Gastroesophageal sphincter (tissue), 3 donors: ENCODE data around the gene KLF15.

Source experiments
- CTCF ChIP-seq, 4 experiments: fragments of 200-600 bp in 2 of 4; fragments of 450-650 bp in 2 of 4; sonication (generic) in 1 of 4; IDR thresholded peaks; one replicate each; pipeline ENCODE4 v1.5.1; 2017 to 2019; ENCODE audit warnings: antibody characterized with exemption in 4 of 4, mild to moderate bottlenecking in 2 of 4, moderate library complexity in 2 of 4
- EP300 ChIP-seq: sonication (generic); formaldehyde crosslinking; IDR thresholded peaks from one replicate; pipeline ENCODE4 v1.6.1; 2017; ENCODE audit warnings: antibody characterized with exemption, mild to moderate bottlenecking
- POLR2A ChIP-seq, 2 donors: fragments of 450-650 bp; IDR thresholded peaks; one replicate each; pipeline ENCODE4 v1.6.1; 2017; ENCODE audit warnings: antibody characterized with exemption in 2 of 2, mild to moderate bottlenecking in 2 of 2, moderate library complexity in 1 of 2

- TF ChIP-seq CTCF (IDR thresholded peaks at IDR 0.05) (no peak), POLR2A (IDR thresholded peaks at IDR 0.05) (no peak), EP300 (no peak)
Observed at GRCh38 chr3:126345641-126346460, 11.4 kb downstream of the KLF15 start.
